Forelimb muscle (tissue), 1 donor: ENCODE measurements around the gene SEM1. TPM values are rescaled to one million over a fixed set of nuclear protein-coding genes. Genes with fewer than 3 reads are reported as not detected.
"Not testable (repeated sequence)": the region's sequence is repeated elsewhere in the genome, so short reads cannot be mapped to it uniquely, and the experiment has no call there.

Source experiments
- DNase-seq: peaks from one replicate; pipeline ENCODE4 v3.0.0-alpha.2; 2013; ENCODE audit warnings: low read depth
- polyA plus RNA-seq: library from polyadenylated mRNA; unstranded; fragments of 120-200 nt; gene quantifications from one replicate; pipeline ENCODE4 v1.2.1, GENCODE V29; 2013; ENCODE audit not compliant: insufficient read length

Gene SEM1
- polyA plus RNA-seq, 1 donor, result 133 TPM

GRCh38 chr7:96663457-96663856 lies 46.2 kb downstream of the SEM1 start:
- no peak for DNase-seq

- DNase-seq, result not testable (repeated sequence)
Observed at GRCh38 chr7:96662151-96662550, 47.5 kb downstream of the SEM1 start.

GRCh38 chr7:96658022-96658412 lies 51.6 kb downstream of the SEM1 start:
- DNase-seq, result no peak

DNA sequence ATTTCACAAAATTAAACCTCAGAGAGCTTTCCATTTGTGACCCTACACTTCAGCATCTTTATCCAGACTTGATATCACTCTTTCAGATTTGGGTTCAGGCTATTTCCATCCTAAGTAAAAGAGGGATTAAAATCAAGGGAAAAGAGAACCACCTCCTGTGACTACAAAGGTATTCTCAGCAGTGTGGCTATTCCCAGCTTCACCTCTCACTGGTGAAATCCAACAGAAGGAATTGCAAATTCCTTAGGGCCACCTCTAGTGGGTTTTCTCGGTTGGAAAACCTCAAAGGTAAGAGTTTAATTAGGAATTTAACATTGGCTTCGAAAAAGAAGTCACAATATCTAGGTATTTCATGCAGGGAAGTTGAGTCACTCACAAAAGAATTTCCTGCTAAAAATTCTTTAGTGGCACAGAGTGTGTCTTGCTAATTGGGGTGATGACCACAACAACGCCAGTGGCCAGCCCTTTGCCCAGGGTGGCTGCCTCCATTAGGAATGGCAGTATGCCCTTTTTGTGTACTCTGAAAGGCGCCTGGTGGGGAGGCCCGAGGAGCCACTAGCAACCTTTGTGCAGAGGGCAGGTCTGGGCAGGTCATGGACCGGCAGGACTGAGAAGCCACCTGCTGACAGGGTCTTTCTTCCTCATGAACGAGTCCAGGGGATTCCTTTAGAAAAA lies 52.2 kb downstream of the SEM1 start:
- DNase-seq, result no peak

- DNase-seq, result no peak
Observed at GRCh38 chr7:96655956-96656355, 53.7 kb downstream of the SEM1 start.

- no peak for DNase-seq
Observed at GRCh38 chr7:96654630-96655188, 54.9 kb downstream of the SEM1 start.

DNA sequence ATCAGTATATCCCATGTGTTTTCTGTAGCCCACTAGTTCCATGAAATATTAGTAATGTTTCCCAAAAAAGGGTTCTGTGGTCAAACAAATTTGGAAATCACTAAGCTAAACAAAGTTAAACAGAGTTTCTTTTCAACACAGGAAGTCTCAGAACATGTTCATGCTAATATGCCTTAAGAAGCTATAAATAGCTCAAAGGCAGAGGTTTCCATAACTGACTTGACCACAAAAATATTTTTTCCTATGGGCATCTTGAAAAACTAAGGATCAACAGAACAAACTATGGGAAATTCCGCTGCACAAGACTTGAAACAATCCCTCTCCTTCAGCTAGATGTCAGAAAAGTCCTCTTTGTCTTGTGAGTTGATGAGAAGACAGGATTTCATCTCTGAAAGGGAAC lies 59.7 kb downstream of the SEM1 start:
- DNase-seq, result no peak

DNA sequence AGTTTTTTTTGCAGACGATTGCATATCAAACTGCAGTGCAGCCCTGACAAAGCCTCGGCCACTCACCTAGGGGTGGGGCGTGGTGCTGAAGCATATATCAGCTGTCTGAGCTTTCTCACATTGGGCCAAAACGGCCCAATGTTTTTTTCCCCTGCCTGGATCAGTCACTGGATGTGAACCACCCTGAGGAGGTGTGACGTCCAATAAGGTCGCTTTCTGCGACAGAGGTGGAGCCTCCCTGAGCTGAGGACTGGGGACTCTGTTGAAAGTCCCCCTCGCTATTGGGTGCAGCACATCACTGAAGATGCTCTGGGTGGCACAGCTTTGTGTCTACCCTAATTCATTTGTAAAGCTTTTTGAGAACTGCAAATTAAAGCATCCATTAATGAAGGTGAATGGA lies 60.9 kb downstream of the SEM1 start:
- DNase-seq, result no peak

- no peak for DNase-seq
Observed at GRCh38 chr7:96647733-96648132, 61.9 kb downstream of the SEM1 start.

DNA sequence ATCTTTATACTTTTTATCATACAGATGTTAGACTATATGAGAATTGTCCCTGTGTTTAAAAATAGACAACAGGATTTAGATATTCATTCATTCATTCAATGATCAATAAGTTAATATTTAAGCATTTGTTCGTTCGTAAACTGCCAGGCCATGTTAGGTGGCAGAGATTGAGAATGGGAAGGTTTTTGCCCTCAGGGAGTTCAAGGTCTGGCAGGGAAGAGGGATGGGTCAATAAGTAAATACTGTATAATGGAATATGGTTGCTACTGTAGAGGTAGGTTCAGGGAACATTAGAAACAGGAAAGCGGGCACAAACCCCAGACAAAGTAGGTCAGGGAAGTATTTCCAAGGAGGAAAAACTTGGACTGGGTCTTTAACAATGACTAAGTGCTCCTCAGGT lies 64.6 kb downstream of the SEM1 start:
- DNase-seq, result no peak

GRCh38 chr7:96643436-96643835 lies 66.2 kb downstream of the SEM1 start:
- not testable (repeated sequence) for DNase-seq

DNA sequence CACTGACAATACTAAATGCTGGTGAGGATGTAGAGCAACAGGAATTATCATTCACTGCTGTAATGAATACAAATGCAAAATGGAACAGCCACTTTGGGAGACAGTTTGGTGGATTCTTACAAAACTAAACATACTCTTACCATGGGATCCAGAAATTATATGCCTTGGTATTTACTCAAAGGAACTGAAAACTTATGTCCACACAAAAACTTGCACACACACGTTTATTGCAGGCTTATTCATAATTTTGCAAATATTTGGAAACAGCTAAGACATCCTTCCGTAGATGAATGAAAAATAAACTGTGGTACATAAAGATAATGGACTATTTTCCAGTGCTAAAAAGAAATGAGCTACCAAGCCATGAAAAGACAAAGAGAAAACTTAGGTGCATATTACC lies 69.6 kb downstream of the SEM1 start:
- no peak for DNase-seq
